IMR-90 (cell line): ENCODE measurements around the gene PLBD2. TPM values are rescaled to one million over a fixed set of nuclear protein-coding genes. Genes with fewer than 3 reads are reported as not detected.

ENCODE experiments used
- ATAC-seq: fragments of 200-7000 bp; cut with Tn5 transposase; 2 replicates; pipeline ENCODE4 v1.9.1; 2020; ENCODE audit warnings: low read depth, mild to moderate bottlenecking, moderate library complexity
- BruUV-seq: library from RNA; stranded (reverse); fragments of 400-500 nt; replicated peaks from 2 replicates; lab custom pipeline; 2021; lab: Mats Ljungman, UMichigan
- CTCF ChIA-PET: fragments of 300-600 bp; formaldehyde crosslinking; extraction: SDS; loops from one replicate; lab custom pipeline; 2021; ENCODE audit warnings: antibody characterized with exemption; lab: Yijun Ruan, JAX
- POLR2A ChIA-PET: fragments of 300-600 bp; sonication (Branson Sonifier 250); formaldehyde crosslinking; loops from one replicate; lab custom pipeline; 2022; ENCODE audit warnings: antibody characterized with exemption; ENCODE audit not compliant: unreplicated experiment; lab: Charles Lee
- DNase-seq: peaks from one replicate; pipeline ENCODE4 v3.0.0; 2013
- H2AFZ ChIP-seq: replicated peaks from 2 replicates; pipeline ENCODE3; 2013; ENCODE audit warnings: low read length, mild to moderate bottlenecking; ENCODE audit not compliant: poor library complexity
- H2AK5ac ChIP-seq: 2 replicates; pipeline ENCODE4 v1.6.1; 2013; ENCODE audit warnings: low read depth, low read length, inconsistent platforms
- H2AK9ac ChIP-seq: replicated peaks from 2 replicates; pipeline ENCODE3; 2013; ENCODE audit warnings: mild to moderate bottlenecking, low read depth, low read length, moderate library complexity; ENCODE audit not compliant: poor library complexity
- H2BK120ac ChIP-seq: 2 replicates; pipeline ENCODE4 v1.6.1; 2013; ENCODE audit warnings: low read depth, low read length, inconsistent platforms
- H2BK15ac ChIP-seq: 3 replicates; pipeline ENCODE4 v1.6.1; 2013; ENCODE audit warnings: low read depth, low read length, inconsistent platforms
- H2BK20ac ChIP-seq: 2 replicates; pipeline ENCODE4 v1.6.1; 2013; ENCODE audit warnings: low read depth, mild to moderate bottlenecking, inconsistent platforms, low read length, moderate library complexity
- H2BK5ac ChIP-seq: 2 replicates; pipeline ENCODE4 v1.6.1; 2013; ENCODE audit warnings: mild to moderate bottlenecking, low read depth, low read length, inconsistent platforms; ENCODE audit not compliant: poor library complexity, severe bottlenecking
- H3K14ac ChIP-seq: replicated peaks from 2 replicates; pipeline ENCODE4 v1.6.1; 2013; ENCODE audit warnings: low read depth, low read length, inconsistent platforms
- H3K18ac ChIP-seq: 2 replicates; pipeline ENCODE4 v1.6.1; 2013; ENCODE audit warnings: low read depth, low read length, control low read depth
- H3K23ac ChIP-seq: 2 replicates; pipeline ENCODE4 v1.6.1; 2013; ENCODE audit warnings: low read depth, low read length, inconsistent platforms
- H3K27ac ChIP-seq: 2 replicates; pipeline ENCODE4 v1.5.1; 2013; ENCODE audit warnings: mild to moderate bottlenecking, control low read depth, low read length; ENCODE audit not compliant: insufficient read depth
- H3K27me3 ChIP-seq: 2 replicates; pipeline ENCODE4 v1.6.1; 2013; ENCODE audit warnings: low read length; ENCODE audit not compliant: control insufficient read depth, insufficient read depth
- H3K36me3 ChIP-seq: 2 replicates; pipeline ENCODE4 v1.6.1; 2013; ENCODE audit warnings: low read length, mixed read lengths; ENCODE audit not compliant: control insufficient read depth, insufficient read depth
- H3K4ac ChIP-seq: 2 replicates; pipeline ENCODE4 v1.6.1; 2013; ENCODE audit warnings: low read depth, low read length, inconsistent platforms
- H3K4me1 ChIP-seq: 2 replicates; pipeline ENCODE4 v1.6.1; 2013; ENCODE audit warnings: low read length, mixed read lengths; ENCODE audit not compliant: control insufficient read depth, insufficient read depth
- H3K4me2 ChIP-seq: 2 replicates; pipeline ENCODE4 v1.6.1; 2013; ENCODE audit warnings: low read depth, mild to moderate bottlenecking, control low read depth, low read length, moderate library complexity
- H3K4me3 ChIP-seq: 2 replicates; pipeline ENCODE4 v1.5.1; 2013; ENCODE audit warnings: low read depth, mild to moderate bottlenecking, control low read depth, low read length, moderate library complexity; ENCODE audit not compliant: insufficient read depth
- H3K56ac ChIP-seq: 2 replicates; pipeline ENCODE4 v1.6.1; 2013; ENCODE audit warnings: low read length, inconsistent platforms; ENCODE audit not compliant: insufficient read depth; ENCODE audit errors: extremely low read depth
- H3K79me1 ChIP-seq, 2 experiments: 2 replicates each; pipeline ENCODE4 v1.6.1; 2013; ENCODE audit warnings: low read length in 2 of 2, inconsistent platforms in 1 of 2, low read depth in 1 of 2
- H3K9ac ChIP-seq: 2 replicates; pipeline ENCODE4 v1.6.1; 2013; ENCODE audit warnings: low read depth, low read length, control low read depth
- H3K9me1 ChIP-seq: 2 replicates; pipeline ENCODE4 v1.6.1; 2013; ENCODE audit warnings: low read length, inconsistent platforms; ENCODE audit not compliant: insufficient read depth
- H3K9me3 ChIP-seq: 2 replicates; pipeline ENCODE4 v1.6.1; 2013; ENCODE audit warnings: low read length; ENCODE audit not compliant: control insufficient read depth, insufficient read depth
- H4K20me1 ChIP-seq: 2 replicates; pipeline ENCODE4 v1.6.1; 2013; ENCODE audit warnings: low read length, inconsistent platforms; ENCODE audit not compliant: insufficient read depth
- H4K5ac ChIP-seq: 2 replicates; pipeline ENCODE4 v1.6.1; 2013; ENCODE audit warnings: mild to moderate bottlenecking, low read depth, low read length, control low read depth
- H4K8ac ChIP-seq, 2 experiments: 2 replicates each; pipeline ENCODE4 v1.6.1; 2013; ENCODE audit warnings: low read depth in 2 of 2, low read length in 2 of 2, control low read depth in 1 of 2, inconsistent platforms in 1 of 2
- H4K91ac ChIP-seq: 2 replicates; pipeline ENCODE4 v1.6.1; 2013; ENCODE audit warnings: low read depth, low read length, inconsistent platforms; ENCODE audit not compliant: insufficient read depth
- CEBPB ChIP-seq: IDR thresholded peaks from 2 replicates; pipeline ENCODE4 v1.6.1; 2012; ENCODE audit warnings: low read depth, low read length, improper control_type of control experiment
- WGBS, 2 experiments: methylation state at CpG; one replicate each; pipeline versions ENCODE4 v1.1.5 to v1.1.7; 2013; ENCODE audit warnings: missing lambda C conversion rate in 2 of 2; ENCODE audit not compliant: insufficient read length in 1 of 2; ENCODE audit errors: extremely low coverage in 2 of 2; 5-methylcytosine and 5-hydroxymethylcytosine counted together
- dilution Hi-C: fragments of 300-500 bp; cut with HindIII; formaldehyde crosslinking; loops from one replicate; pipeline ENCODE4 v1.14.3; 2018; ENCODE audit warnings: low sequenced_read_pairs; ENCODE audit not compliant: unreplicated experiment
- in situ Hi-C: fragments of 300-500 bp; cut with MboI; formaldehyde crosslinking; loops from 3 replicates; pipeline ENCODE4 v1.14.3; 2019; ENCODE audit warnings: low sequenced_read_pairs, inconsistent platforms, mixed read lengths
- intact Hi-C: fragments of 100-400 bp; cut with micrococcal nuclease; formaldehyde crosslinking; loops from 2 replicates; pipeline ENCODE4 v1.10.0; 2022
- polyA plus RNA-seq, 3 experiments: library from polyadenylated mRNA; depleted of rRNA; stranded (reverse); fragments of >200 nt; gene quantifications; 2 replicates each; pipeline ENCODE4 v1.2.3, GENCODE V29; 2012; ENCODE audit warnings: low replicate concordance in 1 of 3
- total RNA-seq: library from RNA; depleted of rRNA; stranded (reverse); fragments of >200 nt; gene quantifications from 2 replicates; pipeline ENCODE4 v1.2.3, GENCODE V29; 2012
- TF ChIP-seq, protein P1 (sequence below): conservative IDR thresholded peaks from 2 replicates; pipeline ENCODE4 v1.5.1; 2012; ENCODE audit warnings: mild to moderate bottlenecking, low read depth, low read length, improper control_type of control experiment

Gene PLBD2
- total and polyA plus RNA-seq, 2 of the 4 experiments (the other 2 are of a cell fraction) = 7.3 to 44.5 TPM

DNA sequence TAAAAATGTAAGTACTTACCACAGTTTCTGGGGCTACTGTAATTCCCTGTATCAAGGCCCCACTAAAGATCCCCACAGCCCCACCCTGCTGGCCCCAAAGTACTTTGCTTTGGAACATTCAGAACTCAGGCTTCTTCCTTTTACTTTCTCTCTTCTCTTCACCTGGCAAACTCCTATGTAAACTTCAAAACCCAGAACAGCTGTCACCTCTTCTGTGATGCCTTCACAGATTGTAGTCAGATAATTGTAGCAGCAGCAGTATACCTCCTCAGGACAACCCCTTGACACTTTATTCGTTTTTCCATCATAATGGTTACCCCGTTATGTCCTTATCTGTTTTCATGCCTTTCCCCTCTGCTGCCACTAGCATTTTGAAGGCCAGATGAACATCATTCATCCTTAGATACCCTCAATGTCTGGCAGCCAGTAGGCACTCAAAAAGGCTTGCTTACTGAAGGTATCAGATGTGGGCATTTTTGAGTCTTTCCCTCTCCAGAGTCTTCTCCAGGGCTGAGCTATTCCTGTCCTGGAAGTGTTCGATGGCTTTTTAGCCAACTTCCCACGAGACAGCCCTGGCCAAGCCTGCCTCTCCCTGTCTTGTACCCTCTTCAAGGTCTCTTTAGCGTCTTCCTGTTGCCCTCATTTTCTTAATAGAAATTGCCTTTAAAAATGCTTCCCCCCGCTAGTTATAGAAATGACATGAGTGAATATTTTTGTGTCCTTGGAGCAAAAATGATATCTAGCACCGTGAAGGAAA lies 7.4 kb downstream of the PLBD2 start (continued):
- TF ChIP-seq, protein P1, sequence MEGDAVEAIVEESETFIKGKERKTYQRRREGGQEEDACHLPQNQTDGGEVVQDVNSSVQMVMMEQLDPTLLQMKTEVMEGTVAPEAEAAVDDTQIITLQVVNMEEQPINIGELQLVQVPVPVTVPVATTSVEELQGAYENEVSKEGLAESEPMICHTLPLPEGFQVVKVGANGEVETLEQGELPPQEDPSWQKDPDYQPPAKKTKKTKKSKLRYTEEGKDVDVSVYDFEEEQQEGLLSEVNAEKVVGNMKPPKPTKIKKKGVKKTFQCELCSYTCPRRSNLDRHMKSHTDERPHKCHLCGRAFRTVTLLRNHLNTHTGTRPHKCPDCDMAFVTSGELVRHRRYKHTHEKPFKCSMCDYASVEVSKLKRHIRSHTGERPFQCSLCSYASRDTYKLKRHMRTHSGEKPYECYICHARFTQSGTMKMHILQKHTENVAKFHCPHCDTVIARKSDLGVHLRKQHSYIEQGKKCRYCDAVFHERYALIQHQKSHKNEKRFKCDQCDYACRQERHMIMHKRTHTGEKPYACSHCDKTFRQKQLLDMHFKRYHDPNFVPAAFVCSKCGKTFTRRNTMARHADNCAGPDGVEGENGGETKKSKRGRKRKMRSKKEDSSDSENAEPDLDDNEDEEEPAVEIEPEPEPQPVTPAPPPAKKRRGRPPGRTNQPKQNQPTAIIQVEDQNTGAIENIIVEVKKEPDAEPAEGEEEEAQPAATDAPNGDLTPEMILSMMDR = no peak

DNA sequence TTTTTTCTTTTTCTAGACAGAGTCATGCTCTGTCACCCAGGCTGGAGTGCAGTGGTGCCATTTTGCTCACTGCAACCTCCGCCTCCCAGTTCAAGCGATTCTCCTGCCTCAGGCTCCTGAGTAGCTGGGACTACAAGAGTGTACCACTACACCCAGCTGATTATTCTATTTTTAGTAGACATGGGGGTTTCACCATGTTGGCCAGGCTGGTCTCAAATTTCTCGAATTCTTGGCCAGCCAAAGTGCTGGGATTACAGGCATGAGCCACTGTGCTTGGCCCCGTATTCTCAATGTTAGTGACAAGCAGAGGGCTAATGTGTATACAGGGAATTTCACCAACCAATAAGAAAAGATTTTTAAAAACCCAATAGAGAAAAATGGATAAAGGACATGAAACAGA lies 8.4 kb downstream of the PLBD2 start:
- Histone ChIP-seq H3K9ac (no peak overlapping the region), H2BK120ac (no peak overlapping the region), H3K4me2 (no peak overlapping the region), H3K9me3 (no peaks in the 10 kb centered on the region), H3K23ac (no peak overlapping the region), H3K9me1 (peaks cover 18% of the 10 kb centered on the region), H3K14ac (no peak overlapping the region), H2AK5ac (no peak overlapping the region), H2AFZ (no peak overlapping the region), H3K56ac (no peak overlapping the region), H2AK9ac (no peak overlapping the region), H3K18ac (no peak overlapping the region), H4K91ac (no peak overlapping the region), H3K27me3 (no peaks in the 10 kb centered on the region), H2BK20ac (no peak overlapping the region), H4K20me1 (peaks cover 5% of the 10 kb centered on the region; the same call in 1 of the 2 replicates), H3K27ac (no peak overlapping the region), H2BK5ac (no peak overlapping the region), H3K4ac (no peak overlapping the region), H3K79me1 (peaks cover 0 to 24% of the 10 kb centered on the region in 2 experiments; a peak in 3 of 4 replicates), H4K8ac (no peak overlapping the region), H3K36me3 (no peaks in the 10 kb centered on the region), H4K5ac (no peak overlapping the region), H3K4me3 (no peak overlapping the region), H2BK15ac (no peak overlapping the region), H3K4me1 (no peaks in the 10 kb centered on the region; the same call in 1 of the 2 replicates)
- ChIA-PET CTCF (no interaction called here), POLR2A (no interaction called here)
- no CpG with 5 or more reads among the region's 4 CpGs for WGBS, 2 experiments
- BruUV-seq = no TSS peak
- no peak for TF ChIP-seq CEBPB
- in situ Hi-C loops (no loop called here), intact Hi-C loops (no loop called here), dilution Hi-C loops (no loop called here)
- no peak for ATAC-seq
- no peak for DNase-seq
